Stimulated activated CD8-positive, alpha-beta memory T cell treated with anti-CD3 and anti-CD28 coated beads, Interleukin-15, amount 100 ng/mL, for 24 hours (primary cell): Measurements from ENCODE around the gene GIMAP1.

Experiments used
- DNase-seq: peaks from one replicate; pipeline ENCODE4 v3.0.0-alpha.2; 2020; ENCODE audit warnings: low read depth

GIMAP1 gene

GRCh38 chr7:150722431-150722931, 6.1 kb downstream of the GIMAP1 start:
- no peak for DNase-seq

DNA sequence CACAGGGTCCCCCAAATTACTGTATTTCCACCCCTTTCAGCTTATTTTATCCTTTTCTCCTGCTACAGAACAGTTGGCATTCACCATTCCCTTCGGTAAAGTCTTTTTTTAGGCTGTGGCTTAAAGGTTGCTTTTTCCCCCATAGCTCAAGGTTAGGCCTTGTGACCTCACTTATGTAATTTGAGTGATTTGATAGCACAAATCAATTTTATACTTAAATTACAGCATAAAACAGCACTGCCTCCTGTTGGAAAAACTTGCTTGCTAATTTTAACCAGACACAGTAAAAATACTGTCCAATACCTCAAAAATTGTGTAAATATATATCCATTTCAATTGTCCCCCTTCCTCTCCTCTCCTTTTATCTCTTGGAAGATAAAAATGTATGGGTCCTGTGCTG, 7.1 kb downstream of the GIMAP1 start:
- DNase-seq = no peak

- DNase-seq = no peak
These were observed 11.0 kb downstream of the GIMAP1 start for GRCh38 chr7:150727381-150727780.

- DNase-seq = no peak
These were observed 11.6 kb downstream of the GIMAP1 start for GRCh38 chr7:150728011-150728410.

DNA sequence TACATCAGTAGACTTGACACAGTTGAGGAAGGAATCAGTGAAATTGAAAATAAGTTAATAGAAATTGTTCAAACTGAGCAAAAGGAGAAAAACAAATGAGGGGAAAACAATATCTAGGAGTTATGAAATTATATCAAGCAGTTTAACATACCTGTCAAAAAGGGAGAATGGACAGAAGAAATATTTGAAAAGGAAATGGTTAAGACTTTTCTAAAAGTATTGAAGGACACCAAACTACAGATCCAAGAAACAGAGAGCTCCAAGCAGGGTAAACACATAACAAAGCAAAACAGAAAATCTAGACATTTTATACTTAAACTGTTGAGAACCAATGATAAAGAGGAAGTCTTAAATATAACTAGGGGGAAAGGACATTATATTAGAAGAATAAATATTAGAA, 12.2 kb downstream of the GIMAP1 start:
- no peak for DNase-seq

GRCh38 chr7:150731916-150732315, 15.5 kb downstream of the GIMAP1 start:
- DNase-seq = no peak

- no peak for DNase-seq
These were observed 16.5 kb downstream of the GIMAP1 start for GRCh38 chr7:150732786-150733481.

GRCh38 chr7:150733482-150734095, 17.2 kb downstream of the GIMAP1 start:
- no peak for DNase-seq

GRCh38 chr7:150734254-150734653, 17.8 kb downstream of the GIMAP1 start:
- no peak for DNase-seq

GRCh38 chr7:150735596-150736358, 19.4 kb downstream of the GIMAP1 start:
- no peak for DNase-seq

DNA sequence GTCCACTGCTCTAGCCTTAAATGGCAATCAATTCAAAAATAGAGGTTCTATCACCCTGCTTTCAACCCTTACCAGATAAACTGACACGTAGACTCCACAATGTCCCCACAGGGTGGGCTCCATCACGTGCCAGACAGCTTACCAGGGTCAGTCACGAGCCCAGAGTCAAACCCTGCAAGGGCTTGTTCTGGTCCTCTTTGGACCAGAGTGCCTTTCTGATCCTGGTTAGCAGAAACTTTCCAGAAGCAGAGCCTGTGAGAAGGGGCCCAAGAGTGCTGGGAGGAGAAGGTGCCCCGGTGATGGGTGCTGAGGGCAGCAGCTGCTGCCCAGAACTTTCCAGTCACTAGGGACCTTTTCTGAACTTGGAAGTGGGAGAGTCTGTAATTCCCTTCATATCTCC, 20.5 kb downstream of the GIMAP1 start:
- DNase-seq = no peak

DNA sequence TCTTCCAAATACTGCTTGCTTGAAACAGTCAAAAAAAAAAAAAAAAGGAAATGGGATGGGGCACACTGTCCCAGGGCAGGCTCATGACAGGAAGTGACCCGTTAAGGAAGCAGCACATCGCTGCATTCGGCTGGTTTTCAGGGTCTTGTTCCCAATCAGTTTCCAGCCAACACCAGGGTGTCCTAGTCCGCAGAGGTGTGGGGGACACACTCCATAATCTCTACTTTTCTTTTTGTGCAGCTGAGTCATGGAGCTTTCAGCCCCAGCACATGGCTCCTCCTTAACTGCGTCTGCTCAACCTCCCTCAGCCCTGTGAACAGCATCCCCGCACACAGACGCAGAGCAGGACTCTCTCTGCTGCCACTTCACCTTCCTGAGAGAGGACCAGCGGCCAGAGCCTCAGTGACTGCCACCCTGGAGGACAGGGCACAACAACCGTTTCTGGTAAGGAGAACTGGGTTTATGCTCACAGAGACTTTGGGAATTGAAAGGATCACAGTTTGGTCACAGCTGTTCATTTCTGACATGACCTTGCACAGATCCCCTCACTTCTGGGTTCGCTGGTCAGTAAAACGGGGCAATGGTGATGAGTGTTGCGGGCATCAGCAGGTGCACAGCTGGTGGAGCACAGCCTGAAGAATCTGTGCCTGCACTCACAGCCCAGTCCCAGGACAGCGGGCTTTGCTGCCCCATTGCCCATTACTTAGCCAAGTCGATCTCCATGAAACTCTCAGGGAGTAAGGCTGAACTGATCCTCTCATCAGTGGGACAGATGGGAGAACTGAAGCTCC, 21.0 kb downstream of the GIMAP1 start, which contains the start of gene GIMAP5:
Gene GIMAP5, plus strand, starts transcription at position 154 of the 791 bp plus-strand sequence. CDS start 3,467 bp downstream, outside the sequence.
- no peak for DNase-seq

GRCh38 chr7:150738092-150738491, 21.7 kb downstream of the GIMAP1 start:
- no peak for DNase-seq

DNA sequence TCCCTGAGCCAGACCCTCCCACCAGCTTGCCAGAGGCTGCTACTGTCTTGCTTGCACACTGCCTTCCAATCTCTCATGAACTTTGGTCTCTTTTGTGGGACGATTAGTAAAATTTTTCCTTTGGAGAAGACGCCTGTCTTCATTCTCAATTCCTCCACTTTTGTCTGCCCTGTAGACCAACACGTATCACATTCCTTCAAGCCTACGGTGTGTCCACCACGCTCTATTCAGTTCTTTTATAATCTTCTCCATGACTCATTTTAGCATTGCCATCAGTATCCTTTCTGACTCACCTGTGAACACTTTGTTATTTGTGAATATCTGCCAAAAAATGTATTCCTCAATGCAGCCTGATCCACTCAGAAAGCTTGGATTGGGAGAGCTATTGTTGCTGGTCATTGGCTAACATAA, 22.2 kb downstream of the GIMAP1 start:
- DNase-seq = no peak

GRCh38 chr7:150739033-150739432, 22.6 kb downstream of the GIMAP1 start:
- DNase-seq = no peak

- no peak for DNase-seq
These were observed 23.6 kb downstream of the GIMAP1 start for GRCh38 chr7:150740053-150740452.

GRCh38 chr7:150742286-150742968, 26.0 kb downstream of the GIMAP1 start:
- DNase-seq = no peak

- DNase-seq = no peak
These were observed 27.7 kb downstream of the GIMAP1 start for GRCh38 chr7:150744041-150744656.

DNA sequence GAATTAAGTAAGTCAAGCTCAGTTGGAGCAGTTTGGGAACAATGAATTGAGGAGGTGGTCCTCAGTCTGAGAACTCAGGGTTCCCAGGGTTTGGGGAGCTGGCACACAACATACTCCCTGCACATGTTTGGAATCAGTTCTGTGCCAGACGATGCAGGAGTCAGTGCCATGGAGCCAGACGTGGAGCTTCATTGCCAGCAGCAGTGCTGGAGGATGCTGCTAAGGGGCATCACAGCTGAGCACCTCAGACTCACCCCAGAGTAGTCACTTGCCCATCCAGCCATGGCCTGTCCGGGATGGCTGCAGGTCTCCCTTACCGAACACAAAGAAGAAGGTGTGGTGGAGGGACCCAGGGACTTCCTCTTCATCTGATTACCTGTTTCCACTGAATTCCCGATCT, 28.7 kb downstream of the GIMAP1 start:
- DNase-seq = no peak

- no peak for DNase-seq
These were observed 29.5 kb downstream of the GIMAP1 start for GRCh38 chr7:150745876-150746275.

GRCh38 chr7:150746921-150747320, 30.5 kb downstream of the GIMAP1 start:
- DNase-seq = no peak
